Parathyroid adenoma (tissue), 2 donors: Measurements from ENCODE around the gene AP2A1.

Experiments used
- H2AFZ ChIP-seq: fragments of 300-600 bp; sonication (generic); one replicate; pipeline ENCODE4 v1.7.0; 2017; ENCODE audit warnings: antibody characterized with exemption, mild to moderate bottlenecking
- H3K27ac ChIP-seq: fragments of 300-600 bp; sonication (generic); one replicate; pipeline ENCODE4 v1.7.0; 2017
- H3K27me3 ChIP-seq: fragments of 300-600 bp; sonication (generic); one replicate; pipeline ENCODE4 v1.7.0; 2017; ENCODE audit warnings: low read length; ENCODE audit not compliant: control insufficient read depth, insufficient read depth
- H3K36me3 ChIP-seq: fragments of 300-600 bp; sonication (generic); one replicate; pipeline ENCODE4 v1.7.0; 2017; ENCODE audit warnings: low read length; ENCODE audit not compliant: control insufficient read depth, insufficient read depth
- H3K4me1 ChIP-seq: fragments of 300-600 bp; sonication (generic); one replicate; pipeline ENCODE4 v1.7.0; 2017; ENCODE audit warnings: control low read depth
- H3K4me2 ChIP-seq: fragments of 300-600 bp; sonication (generic); one replicate; pipeline ENCODE4 v1.7.0; 2017; ENCODE audit warnings: low read length
- H3K4me3 ChIP-seq: fragments of 300-600 bp; sonication (generic); one replicate; pipeline ENCODE4 v1.7.0; 2017; ENCODE audit warnings: low read depth, low read length
- H3K79me2 ChIP-seq: fragments of 300-600 bp; sonication (generic); one replicate; pipeline ENCODE4 v1.7.0; 2017; ENCODE audit warnings: control low read depth
- H3K9ac ChIP-seq: fragments of 300-600 bp; sonication (generic); one replicate; pipeline ENCODE4 v1.7.0; 2017; ENCODE audit warnings: mild to moderate bottlenecking
- H3K9me3 ChIP-seq: fragments of 300-600 bp; sonication (generic); one replicate; pipeline ENCODE4 v1.7.0; 2017; ENCODE audit warnings: low read length; ENCODE audit not compliant: control insufficient read depth
- CTCF ChIP-seq: fragments of 300-600 bp; sonication (generic); IDR thresholded peaks from one replicate; pipeline ENCODE4 v1.7.0; 2017; ENCODE audit warnings: antibody characterized with exemption, mild to moderate bottlenecking
- donor health status: primary hyperparathyroidism.

Gene AP2A1

GRCh38 chr19:49744946-49745381 is 21.8 kb upstream of the AP2A1 start:
- H3K27me3 ChIP-seq = no peaks in the 10 kb centered on the region
- H3K9me3 ChIP-seq = no peaks in the 10 kb centered on the region
- no peaks in the 10 kb centered on the region for H3K79me2 ChIP-seq
- no peak overlapping the region for H2AFZ ChIP-seq
- H3K36me3 ChIP-seq = no peaks in the 10 kb centered on the region
- H3K4me2 ChIP-seq = no peak overlapping the region
- no peak overlapping the region for H3K27ac ChIP-seq
- no peak for TF ChIP-seq CTCF
- no peak overlapping the region for H3K9ac ChIP-seq
- H3K4me1 ChIP-seq = no peaks in the 10 kb centered on the region
- no peak overlapping the region for H3K4me3 ChIP-seq

DNA sequence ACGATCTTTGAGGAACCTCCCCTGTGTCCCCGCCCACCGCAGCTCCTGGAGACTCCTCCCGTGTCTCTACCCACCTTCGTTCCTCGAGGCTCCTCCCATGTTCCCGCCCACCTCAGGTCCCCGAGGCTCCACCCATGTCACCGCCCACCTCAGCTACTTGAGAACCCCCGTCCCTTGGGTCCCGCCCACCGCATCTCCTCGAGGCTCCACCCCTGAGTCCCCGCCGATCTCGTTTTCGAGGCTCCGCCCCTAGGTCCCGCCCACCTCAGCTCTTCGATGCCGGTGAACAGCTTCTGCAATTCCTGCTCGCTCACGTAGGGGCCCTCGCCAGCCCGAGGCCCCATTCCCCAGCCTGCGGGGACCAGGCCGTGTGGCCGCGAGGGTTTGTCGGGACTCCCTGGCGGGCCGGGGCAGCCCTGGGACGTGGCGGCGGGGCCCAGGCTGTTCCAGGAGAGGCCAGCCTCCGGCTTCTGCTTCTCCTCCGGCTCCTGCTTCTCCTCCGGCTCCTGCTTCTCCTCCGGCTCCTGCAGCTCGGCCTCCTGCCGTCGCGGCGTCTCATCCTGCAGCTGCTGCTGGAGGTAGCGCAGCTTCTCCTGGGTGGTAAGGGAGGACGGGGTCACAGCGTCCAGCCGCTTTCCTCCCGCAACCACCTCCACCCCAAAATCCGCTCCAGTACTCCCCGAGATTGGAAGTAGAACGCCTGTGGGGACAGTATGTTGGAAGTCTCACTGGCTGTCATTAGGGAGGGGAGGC is 20.4 kb upstream of the AP2A1 start:
- Histone ChIP-seq H3K4me3 (no peak overlapping the region), H3K4me1 (no peaks in the 10 kb centered on the region), H3K27ac (no peak overlapping the region)

GRCh38 chr19:49749055-49749716 is 17.6 kb upstream of the AP2A1 start:
- TF ChIP-seq CTCF = no peak
- H2AFZ ChIP-seq = no peak overlapping the region
- H3K9ac ChIP-seq = no peak overlapping the region
- H3K4me1 ChIP-seq = no peaks in the 10 kb centered on the region
- H3K4me2 ChIP-seq = no peak overlapping the region
- H3K27me3 ChIP-seq = no peaks in the 10 kb centered on the region
- no peaks in the 10 kb centered on the region for H3K79me2 ChIP-seq
- no peaks in the 10 kb centered on the region for H3K36me3 ChIP-seq
- no peak overlapping the region for H3K27ac ChIP-seq
- H3K4me3 ChIP-seq = no peak overlapping the region
- H3K9me3 ChIP-seq = no peaks in the 10 kb centered on the region

More for the DNA sequence above, 20.4 kb upstream of the AP2A1 start:
- no peak overlapping the region for H2AFZ ChIP-seq
- no peaks in the 10 kb centered on the region for H3K9me3 ChIP-seq
- no peaks in the 10 kb centered on the region for H3K27me3 ChIP-seq
- no peaks in the 10 kb centered on the region for H3K79me2 ChIP-seq
- H3K4me2 ChIP-seq = no peak overlapping the region
- no peak overlapping the region for H3K9ac ChIP-seq
- H3K36me3 ChIP-seq = no peaks in the 10 kb centered on the region
- TF ChIP-seq CTCF = no peak

- no peak for TF ChIP-seq CTCF
- Histone ChIP-seq H3K4me2 (no peak overlapping the region), H3K27me3 (no peaks in the 10 kb centered on the region), H3K9ac (no peak overlapping the region), H3K9me3 (no peaks in the 10 kb centered on the region), H3K79me2 (no peaks in the 10 kb centered on the region), H3K4me1 (no peaks in the 10 kb centered on the region), H3K36me3 (no peaks in the 10 kb centered on the region), H3K4me3 (no peak overlapping the region), H2AFZ (no peak overlapping the region), H3K27ac (no peak overlapping the region)
Measured at GRCh38 chr19:49749771-49750170, 17.0 kb upstream of the AP2A1 start.
